ENCODE results near the gene ANXA2. TPM values are rescaled to one million over a fixed set of nuclear protein-coding genes. Genes with fewer than 3 reads are reported as not detected.

ANXA2 gene
- total and polyA plus RNA-seq, 2 experiments from 2014 or later = 202 to 225 TPM

DNA sequence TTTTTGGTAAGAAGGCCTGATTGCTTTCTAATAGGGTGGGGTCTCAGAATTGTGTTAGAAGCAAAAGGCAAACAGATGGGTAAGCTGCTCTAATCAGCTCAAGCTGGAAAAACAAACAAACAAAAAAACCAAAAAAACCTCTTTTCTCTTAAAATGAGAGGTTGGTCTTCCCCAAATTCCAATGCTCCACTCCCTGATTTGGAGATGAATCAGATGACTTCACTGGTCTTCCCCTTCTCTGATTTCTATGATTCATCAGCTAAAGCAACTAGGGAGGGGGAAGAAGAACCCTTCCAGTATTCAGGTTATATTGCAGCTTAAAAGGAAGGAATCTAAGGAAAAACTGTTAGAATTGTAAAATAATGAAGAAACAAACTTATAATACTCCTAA is 9.6 kb upstream of the ANXA2 start (continued):
- TF ChIP-seq, protein P1, sequence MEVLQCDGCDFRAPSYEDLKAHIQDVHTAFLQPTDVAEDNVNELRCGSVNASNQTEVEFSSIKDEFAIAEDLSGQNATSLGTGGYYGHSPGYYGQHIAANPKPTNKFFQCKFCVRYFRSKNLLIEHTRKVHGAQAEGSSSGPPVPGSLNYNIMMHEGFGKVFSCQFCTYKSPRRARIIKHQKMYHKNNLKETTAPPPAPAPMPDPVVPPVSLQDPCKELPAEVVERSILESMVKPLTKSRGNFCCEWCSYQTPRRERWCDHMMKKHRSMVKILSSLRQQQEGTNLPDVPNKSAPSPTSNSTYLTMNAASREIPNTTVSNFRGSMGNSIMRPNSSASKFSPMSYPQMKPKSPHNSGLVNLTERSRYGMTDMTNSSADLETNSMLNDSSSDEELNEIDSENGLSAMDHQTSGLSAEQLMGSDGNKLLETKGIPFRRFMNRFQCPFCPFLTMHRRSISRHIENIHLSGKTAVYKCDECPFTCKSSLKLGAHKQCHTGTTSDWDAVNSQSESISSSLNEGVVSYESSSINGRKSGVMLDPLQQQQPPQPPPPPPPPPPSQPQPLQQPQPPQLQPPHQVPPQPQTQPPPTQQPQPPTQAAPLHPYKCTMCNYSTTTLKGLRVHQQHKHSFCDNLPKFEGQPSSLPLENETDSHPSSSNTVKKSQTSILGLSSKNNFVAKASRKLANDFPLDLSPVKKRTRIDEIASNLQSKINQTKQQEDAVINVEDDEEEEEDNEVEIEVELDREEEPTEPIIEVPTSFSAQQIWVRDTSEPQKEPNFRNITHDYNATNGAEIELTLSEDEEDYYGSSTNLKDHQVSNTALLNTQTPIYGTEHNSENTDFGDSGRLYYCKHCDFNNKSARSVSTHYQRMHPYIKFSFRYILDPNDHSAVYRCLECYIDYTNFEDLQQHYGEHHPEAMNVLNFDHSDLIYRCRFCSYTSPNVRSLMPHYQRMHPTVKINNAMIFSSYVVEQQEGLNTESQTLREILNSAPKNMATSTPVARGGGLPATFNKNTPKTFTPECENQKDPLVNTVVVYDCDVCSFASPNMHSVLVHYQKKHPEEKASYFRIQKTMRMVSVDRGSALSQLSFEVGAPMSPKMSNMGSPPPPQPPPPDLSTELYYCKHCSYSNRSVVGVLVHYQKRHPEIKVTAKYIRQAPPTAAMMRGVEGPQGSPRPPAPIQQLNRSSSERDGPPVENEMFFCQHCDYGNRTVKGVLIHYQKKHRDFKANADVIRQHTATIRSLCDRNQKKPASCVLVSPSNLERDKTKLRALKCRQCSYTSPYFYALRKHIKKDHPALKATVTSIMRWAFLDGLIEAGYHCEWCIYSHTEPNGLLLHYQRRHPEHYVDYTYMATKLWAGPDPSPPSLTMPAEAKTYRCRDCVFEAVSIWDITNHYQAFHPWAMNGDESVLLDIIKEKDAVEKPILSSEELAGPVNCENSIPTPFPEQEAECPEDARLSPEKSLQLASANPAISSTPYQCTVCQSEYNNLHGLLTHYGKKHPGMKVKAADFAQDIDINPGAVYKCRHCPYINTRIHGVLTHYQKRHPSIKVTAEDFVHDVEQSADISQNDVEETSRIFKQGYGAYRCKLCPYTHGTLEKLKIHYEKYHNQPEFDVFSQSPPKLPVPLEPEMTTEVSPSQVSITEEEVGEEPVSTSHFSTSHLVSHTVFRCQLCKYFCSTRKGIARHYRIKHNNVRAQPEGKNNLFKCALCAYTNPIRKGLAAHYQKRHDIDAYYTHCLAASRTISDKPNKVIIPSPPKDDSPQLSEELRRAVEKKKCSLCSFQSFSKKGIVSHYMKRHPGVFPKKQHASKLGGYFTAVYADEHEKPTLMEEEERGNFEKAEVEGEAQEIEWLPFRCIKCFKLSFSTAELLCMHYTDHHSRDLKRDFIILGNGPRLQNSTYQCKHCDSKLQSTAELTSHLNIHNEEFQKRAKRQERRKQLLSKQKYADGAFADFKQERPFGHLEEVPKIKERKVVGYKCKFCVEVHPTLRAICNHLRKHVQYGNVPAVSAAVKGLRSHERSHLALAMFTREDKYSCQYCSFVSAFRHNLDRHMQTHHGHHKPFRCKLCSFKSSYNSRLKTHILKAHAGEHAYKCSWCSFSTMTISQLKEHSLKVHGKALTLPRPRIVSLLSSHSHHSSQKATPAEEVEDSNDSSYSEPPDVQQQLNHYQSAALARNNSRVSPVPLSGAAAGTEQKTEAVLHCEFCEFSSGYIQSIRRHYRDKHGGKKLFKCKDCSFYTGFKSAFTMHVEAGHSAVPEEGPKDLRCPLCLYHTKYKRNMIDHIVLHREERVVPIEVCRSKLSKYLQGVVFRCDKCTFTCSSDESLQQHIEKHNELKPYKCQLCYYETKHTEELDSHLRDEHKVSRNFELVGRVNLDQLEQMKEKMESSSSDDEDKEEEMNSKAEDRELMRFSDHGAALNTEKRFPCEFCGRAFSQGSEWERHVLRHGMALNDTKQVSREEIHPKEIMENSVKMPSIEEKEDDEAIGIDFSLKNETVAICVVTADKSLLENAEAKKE (CRISPR knock-in tag; IDR thresholded peaks at IDR 0.05) = no peak
- no peak for TF ChIP-seq JUNB (IDR thresholded peaks at IDR 0.05; ENCODE audit: unreplicated experiment)
- TF ChIP-seq, protein P2, sequence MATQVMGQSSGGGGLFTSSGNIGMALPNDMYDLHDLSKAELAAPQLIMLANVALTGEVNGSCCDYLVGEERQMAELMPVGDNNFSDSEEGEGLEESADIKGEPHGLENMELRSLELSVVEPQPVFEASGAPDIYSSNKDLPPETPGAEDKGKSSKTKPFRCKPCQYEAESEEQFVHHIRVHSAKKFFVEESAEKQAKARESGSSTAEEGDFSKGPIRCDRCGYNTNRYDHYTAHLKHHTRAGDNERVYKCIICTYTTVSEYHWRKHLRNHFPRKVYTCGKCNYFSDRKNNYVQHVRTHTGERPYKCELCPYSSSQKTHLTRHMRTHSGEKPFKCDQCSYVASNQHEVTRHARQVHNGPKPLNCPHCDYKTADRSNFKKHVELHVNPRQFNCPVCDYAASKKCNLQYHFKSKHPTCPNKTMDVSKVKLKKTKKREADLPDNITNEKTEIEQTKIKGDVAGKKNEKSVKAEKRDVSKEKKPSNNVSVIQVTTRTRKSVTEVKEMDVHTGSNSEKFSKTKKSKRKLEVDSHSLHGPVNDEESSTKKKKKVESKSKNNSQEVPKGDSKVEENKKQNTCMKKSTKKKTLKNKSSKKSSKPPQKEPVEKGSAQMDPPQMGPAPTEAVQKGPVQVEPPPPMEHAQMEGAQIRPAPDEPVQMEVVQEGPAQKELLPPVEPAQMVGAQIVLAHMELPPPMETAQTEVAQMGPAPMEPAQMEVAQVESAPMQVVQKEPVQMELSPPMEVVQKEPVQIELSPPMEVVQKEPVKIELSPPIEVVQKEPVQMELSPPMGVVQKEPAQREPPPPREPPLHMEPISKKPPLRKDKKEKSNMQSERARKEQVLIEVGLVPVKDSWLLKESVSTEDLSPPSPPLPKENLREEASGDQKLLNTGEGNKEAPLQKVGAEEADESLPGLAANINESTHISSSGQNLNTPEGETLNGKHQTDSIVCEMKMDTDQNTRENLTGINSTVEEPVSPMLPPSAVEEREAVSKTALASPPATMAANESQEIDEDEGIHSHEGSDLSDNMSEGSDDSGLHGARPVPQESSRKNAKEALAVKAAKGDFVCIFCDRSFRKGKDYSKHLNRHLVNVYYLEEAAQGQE (IDR thresholded peaks at IDR 0.05; ENCODE audit: unreplicated experiment) = no peak

DNA sequence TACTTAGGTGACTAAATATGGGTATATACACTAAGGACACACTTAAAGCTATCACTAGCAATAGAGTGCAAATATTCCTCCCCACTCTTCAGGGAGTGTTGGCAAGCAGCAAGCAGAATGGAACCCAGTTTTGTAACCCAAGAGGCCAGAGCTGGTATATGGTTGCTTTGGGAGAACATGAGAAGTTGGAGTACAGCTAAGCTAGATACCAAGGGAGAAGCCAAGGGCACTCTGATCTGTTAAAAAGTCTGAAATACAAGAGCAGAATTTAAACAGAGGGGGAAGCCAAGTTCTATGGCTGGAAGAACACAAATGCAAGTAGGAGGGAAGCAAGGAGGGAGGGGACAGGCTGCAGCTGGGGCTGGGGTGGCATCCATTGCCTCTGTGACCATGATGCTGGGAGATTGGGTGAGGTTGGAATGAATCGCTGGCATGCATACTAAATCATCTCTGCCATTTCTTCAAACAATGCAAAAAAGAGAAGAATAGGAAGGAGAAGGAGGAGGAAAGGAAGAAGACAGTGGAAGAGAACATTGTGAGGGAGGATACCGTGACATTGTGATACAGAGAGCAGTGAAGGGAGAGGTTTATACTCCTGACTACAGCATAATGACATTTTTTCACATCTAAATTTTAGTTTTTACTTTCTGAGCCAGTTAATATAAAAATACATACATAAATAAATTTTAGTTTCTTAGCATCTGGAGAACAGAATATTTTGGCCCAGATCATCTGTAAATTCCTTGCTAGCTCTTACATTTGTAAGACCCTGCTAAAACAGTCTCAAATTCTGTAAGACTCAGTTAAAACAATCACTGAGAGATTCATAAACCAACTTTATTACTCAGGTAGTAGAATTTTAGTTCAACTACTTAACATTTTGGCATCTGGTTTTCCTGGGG is 9.0 kb upstream of the ANXA2 start:
- no peaks in the 10 kb centered on the region for H3F3A ChIP-seq (replicated peaks; ENCODE audit: low read depth)
- no peaks in the 10 kb centered on the region for H3K4me1 ChIP-seq (ENCODE audit: insufficient read depth)
- H3K9me2 ChIP-seq (ENCODE audit: insufficient read depth) = no peaks in the 10 kb centered on the region
- Mint-ChIP-seq H3K27ac (no peak overlapping the region), H3K4me3 (no peak overlapping the region), H3K36me3 (ENCODE audit: low read depth) (no peaks in the 10 kb centered on the region), H3K27me3 (ENCODE audit: insufficient read depth, low read depth, poor library complexity) (peaks cover 7% of the 10 kb centered on the region), H3K4me1 (peaks cover 6% of the 10 kb centered on the region; the same call in 2 of the 3 replicates), H3K9me3 (no peaks in the 10 kb centered on the region)
- no peak overlapping the region for H3K4me3 ChIP-seq
- no peaks in the 10 kb centered on the region for H4K20me1 ChIP-seq (replicated peaks; ENCODE audit: insufficient read depth)
- H3K36me3 ChIP-seq (ENCODE audit: insufficient read depth) = no peaks in the 10 kb centered on the region
- H3K27me3 ChIP-seq (ENCODE audit: insufficient read depth) = no peaks in the 10 kb centered on the region
- no peak; the same call in 2 of the 3 replicates for ATAC-seq
- no peak for DNase-seq (ENCODE audit: low spot score)
- H2AFZ ChIP-seq = no peak overlapping the region
- no peak overlapping the region for H3K4me2 ChIP-seq
- H3K79me2 ChIP-seq (replicated peaks; ENCODE audit: insufficient read depth) = no peaks in the 10 kb centered on the region
- no peak overlapping the region for H3K27ac ChIP-seq (ENCODE audit: low read depth)
- TF ChIP-seq, protein P2 (IDR thresholded peaks at IDR 0.05; ENCODE audit: unreplicated experiment) = no peak
- TF ChIP-seq CREB1 (CRISPR knock-in tag; IDR thresholded peaks at IDR 0.05; ENCODE audit: low read depth) = no peak

Data from GM23338 (cell line).